Left lung (tissue), 10 donors: ENCODE results near the gene PDF. TPM values are rescaled to one million over a fixed set of nuclear protein-coding genes. Genes with fewer than 3 reads are reported as not detected.
A peak's percentile ranks its signal among the peaks of the same experiment; 100 is the strongest.

Experiments used
- ATAC-seq: fragments of 200-7000 bp; cut with Tn5 transposase; one replicate; pipeline ENCODE4 v1.9.1; 2020; ENCODE audit warnings: moderate library complexity
- DNase-seq, 4 donors: peaks; one replicate each; pipeline ENCODE4 v3.0.0-alpha.2; 2013 to 2020
- H3K27ac ChIP-seq, 2 donors: fragments of 200-600 bp; sonication (generic) in 1 of 2; one replicate each; pipeline versions ENCODE4 v1.5.0 to v1.8.0; 2020 to 2021
- H3K27me3 ChIP-seq, 2 donors: fragments of 200-600 bp; sonication (generic) in 1 of 2; one replicate each; pipeline versions ENCODE4 v1.5.0 to v1.8.0; 2020 to 2021
- H3K36me3 ChIP-seq, 2 donors: fragments of 200-600 bp; sonication (generic) in 1 of 2; one replicate each; pipeline versions ENCODE4 v1.5.0 to v1.8.0; 2020 to 2021
- H3K4me1 ChIP-seq, 2 donors: fragments of 200-600 bp; one replicate each; pipeline ENCODE4 v1.8.0; 2021
- H3K4me3 ChIP-seq, 2 donors: fragments of 200-600 bp; sonication (generic) in 1 of 2; one replicate each; pipeline versions ENCODE4 v1.5.0 to v1.8.0; 2020 to 2021; ENCODE audit warnings: mild to moderate bottlenecking in 1 of 2
- H3K9me3 ChIP-seq, 2 donors: fragments of 200-600 bp; sonication (generic) in 1 of 2; one replicate each; pipeline versions ENCODE4 v1.5.0 to v1.8.0; 2020 to 2021
- intact Hi-C, 2 donors: fragments of 100-400 bp; cut with DNase I; formaldehyde crosslinking; loops; one replicate each; pipeline versions ENCODE4 v1.11.2 to v1.14.2; 2022
- polyA plus RNA-seq, 6 donors: library from polyadenylated mRNA; unstranded; fragments of 120-200 nt; gene quantifications; one replicate each; pipeline ENCODE4 v1.2.1, GENCODE V29; 2013; ENCODE audit not compliant: insufficient read length in 6 of 6
- total RNA-seq, 2 donors: library from RNA; stranded (reverse); fragmentation: NEBNext Ultra II Directional; extraction: Animal tissue kit (Norgen Biotek cat#: 25700); gene quantifications; one replicate each; pipeline ENCODE4 v1.2.1, GENCODE V29; 2021
- TF ChIP-seq, protein P1 (sequence below), 2 donors: fragments of 200-600 bp; sonication (generic) in 1 of 2; IDR thresholded peaks; one replicate each; pipeline versions ENCODE4 v1.5.0 to v1.8.0; 2021; ENCODE audit warnings: antibody characterized with exemption in 2 of 2
- donor health status: DM: no; HTN: yes; CAD: no.
- donor health status: DM: no; HTN: no; CAD: no.

PDF gene
- total and polyA plus RNA-seq, 8 donors, result 2.0 to 16.3 (median 5.7) TPM

DNA sequence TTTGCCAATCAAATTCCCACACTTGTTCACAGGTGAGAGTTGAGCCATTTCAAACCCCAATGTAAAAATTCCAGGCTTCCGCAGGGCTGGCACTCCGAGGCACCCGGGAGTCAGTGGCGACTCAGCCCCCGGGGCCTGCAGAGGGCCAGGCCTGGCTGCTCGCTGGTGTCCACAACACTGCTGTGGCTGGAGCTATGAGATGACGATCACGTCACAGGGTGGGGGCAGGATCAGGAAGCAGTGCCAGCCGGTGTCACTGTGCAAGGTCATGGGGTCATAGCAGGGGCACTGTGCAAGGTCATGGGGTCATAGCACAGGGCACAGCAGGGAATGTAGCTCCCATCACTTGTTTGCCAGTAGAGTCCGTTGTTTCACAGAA lies 11.5 kb downstream of the PDF start:
- H3K36me3 ChIP-seq, result peaks cover 0 to 98% of the 10 kb centered on the region in 2 donors
- TF ChIP-seq, protein P1, sequence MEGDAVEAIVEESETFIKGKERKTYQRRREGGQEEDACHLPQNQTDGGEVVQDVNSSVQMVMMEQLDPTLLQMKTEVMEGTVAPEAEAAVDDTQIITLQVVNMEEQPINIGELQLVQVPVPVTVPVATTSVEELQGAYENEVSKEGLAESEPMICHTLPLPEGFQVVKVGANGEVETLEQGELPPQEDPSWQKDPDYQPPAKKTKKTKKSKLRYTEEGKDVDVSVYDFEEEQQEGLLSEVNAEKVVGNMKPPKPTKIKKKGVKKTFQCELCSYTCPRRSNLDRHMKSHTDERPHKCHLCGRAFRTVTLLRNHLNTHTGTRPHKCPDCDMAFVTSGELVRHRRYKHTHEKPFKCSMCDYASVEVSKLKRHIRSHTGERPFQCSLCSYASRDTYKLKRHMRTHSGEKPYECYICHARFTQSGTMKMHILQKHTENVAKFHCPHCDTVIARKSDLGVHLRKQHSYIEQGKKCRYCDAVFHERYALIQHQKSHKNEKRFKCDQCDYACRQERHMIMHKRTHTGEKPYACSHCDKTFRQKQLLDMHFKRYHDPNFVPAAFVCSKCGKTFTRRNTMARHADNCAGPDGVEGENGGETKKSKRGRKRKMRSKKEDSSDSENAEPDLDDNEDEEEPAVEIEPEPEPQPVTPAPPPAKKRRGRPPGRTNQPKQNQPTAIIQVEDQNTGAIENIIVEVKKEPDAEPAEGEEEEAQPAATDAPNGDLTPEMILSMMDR (IDR thresholded peaks at IDR 0.05), result no peak
- H3K27me3 ChIP-seq, result no peaks in the 10 kb centered on the region
- H3K27ac ChIP-seq, result no peak overlapping the region
- no peak for ATAC-seq
- H3K4me1 ChIP-seq, result peaks cover 0 to 8% of the 10 kb centered on the region in 2 donors
- no peaks in the 10 kb centered on the region for H3K9me3 ChIP-seq
- no peak for DNase-seq
- no peak overlapping the region for H3K4me3 ChIP-seq
- intact Hi-C loops, result no loop called here

GRCh38 chr16:69318177-69318910 lies 12.0 kb downstream of the PDF start:
- peak; percentile 62 for ATAC-seq
- Histone ChIP-seq H3K27me3 (no peaks in the 10 kb centered on the region), H3K9me3 (no peaks in the 10 kb centered on the region), H3K27ac (no peak overlapping the region), H3K36me3 (peaks cover 0 to 92% of the 10 kb centered on the region in 2 donors), H3K4me3 (no peak overlapping the region), H3K4me1 (peaks cover 0 to 7% of the 10 kb centered on the region in 2 donors)
- TF ChIP-seq, protein P1 (IDR thresholded peaks at IDR 0.05), result no peak
- intact Hi-C loops, result no loop called here
- DNase-seq, result no peak

DNA sequence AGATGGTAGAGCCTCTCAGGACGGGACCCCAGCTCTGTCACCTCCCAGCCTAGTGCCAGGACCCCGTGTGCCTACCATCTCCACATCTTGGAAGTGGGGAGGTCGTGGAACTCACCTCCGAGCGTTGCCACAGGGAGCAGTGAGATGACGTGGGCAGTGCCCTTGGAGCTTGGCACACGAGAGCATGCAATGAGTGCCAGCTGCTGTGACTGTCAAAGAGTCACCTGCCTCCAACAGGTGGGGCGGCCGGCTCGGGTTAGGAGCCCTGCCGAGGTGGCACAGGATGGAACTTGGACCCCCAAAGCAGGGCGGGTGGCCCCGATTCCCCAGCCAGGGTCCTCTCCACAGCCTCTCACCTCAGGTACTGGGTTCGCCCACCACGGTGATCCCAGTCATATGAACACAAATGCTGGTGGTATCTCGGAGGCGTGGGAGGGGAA lies 13.8 kb downstream of the PDF start:
- intact Hi-C loops, result no loop called here
- no peak for DNase-seq
- Histone ChIP-seq H3K4me3 (no peak overlapping the region), H3K27me3 (no peaks in the 10 kb centered on the region), H3K4me1 (peaks cover 0 to 22% of the 10 kb centered on the region in 2 donors), H3K36me3 (peaks cover 0 to 75% of the 10 kb centered on the region in 2 donors), H3K9me3 (no peaks in the 10 kb centered on the region), H3K27ac (no peak overlapping the region)
- TF ChIP-seq, protein P1 (IDR thresholded peaks at IDR 0.05), result no peak
- ATAC-seq, result no peak

DNA sequence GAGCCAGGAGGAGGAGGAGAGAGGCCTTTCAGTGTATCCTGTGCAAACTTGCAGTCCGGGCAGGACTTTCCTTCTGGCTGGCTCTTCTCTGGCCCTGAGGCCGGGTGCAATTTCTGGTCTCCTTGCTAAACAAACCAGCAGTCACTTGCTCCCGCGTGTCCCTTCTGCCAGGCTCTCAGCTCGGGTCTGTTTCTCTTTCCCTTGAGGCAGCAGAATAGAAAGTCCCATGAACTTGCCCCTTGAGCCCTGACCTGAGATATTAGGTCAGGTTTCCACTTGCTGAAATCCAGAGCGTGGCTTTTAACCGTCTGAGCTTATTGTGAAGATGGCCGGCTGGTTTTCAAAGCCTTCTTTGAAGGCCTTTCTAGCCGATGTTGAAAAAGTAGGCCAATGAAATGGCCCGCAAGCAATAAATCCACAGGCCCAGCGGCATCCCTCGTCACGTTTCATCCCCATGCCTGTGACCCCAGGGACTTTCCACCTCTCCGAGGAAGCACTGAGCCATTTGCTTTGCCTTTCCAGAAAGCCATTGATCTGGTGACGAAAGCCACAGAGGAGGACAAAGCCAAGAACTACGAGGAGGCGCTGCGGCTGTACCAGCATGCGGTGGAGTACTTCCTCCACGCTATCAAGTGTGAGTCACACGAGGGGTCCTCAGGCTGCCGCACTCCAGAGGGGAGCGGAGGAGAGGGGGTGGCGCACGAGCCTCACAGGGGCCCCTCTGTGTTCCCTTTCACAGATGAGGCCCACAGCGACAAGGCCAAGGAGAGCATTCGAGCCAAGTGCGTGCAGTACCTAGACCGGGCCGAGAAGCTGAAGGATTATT lies 14.7 kb downstream of the PDF start:
- DNase-seq (no peak), ATAC-seq (no peak)
- Histone ChIP-seq H3K27ac (no peak overlapping the region), H3K36me3 (peaks cover 0 to 66% of the 10 kb centered on the region in 2 donors), H3K9me3 (no peaks in the 10 kb centered on the region), H3K4me3 (no peak overlapping the region), H3K4me1 (peaks cover 0 to 22% of the 10 kb centered on the region in 2 donors), H3K27me3 (no peaks in the 10 kb centered on the region)
- intact Hi-C loops, result no loop called here
- TF ChIP-seq, protein P1 (IDR thresholded peaks at IDR 0.05), result no peak

DNA sequence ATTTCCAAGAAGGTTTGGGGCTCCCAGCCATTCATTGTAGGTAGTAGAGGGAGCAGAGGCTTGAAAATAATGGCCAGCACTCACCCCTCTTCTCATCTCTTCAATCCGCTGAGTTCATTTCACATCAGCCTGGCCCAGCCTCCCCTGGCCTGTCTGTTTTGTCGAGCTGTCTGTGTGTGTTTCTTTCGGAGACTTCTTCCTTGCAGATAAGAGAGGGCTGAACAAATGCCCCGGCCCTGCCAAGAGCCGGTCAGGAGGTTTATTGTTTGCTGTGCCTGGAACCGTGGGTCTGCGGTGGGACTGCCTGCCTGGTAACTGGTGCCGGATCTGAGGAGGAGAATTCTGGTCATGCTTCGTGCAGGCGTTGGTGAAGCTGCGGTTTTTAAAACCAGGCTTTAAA lies 15.9 kb downstream of the PDF start:
- peaks cover 0 to 26% of the 10 kb centered on the region in 2 donors for H3K4me1 ChIP-seq
- H3K36me3 ChIP-seq, result peaks cover 0 to 54% of the 10 kb centered on the region in 2 donors
- intact Hi-C loops, result no loop called here
- H3K9me3 ChIP-seq, result no peaks in the 10 kb centered on the region
- no peak overlapping the region for H3K27ac ChIP-seq
- ATAC-seq (no peak), DNase-seq (no peak)
- no peak overlapping the region for H3K4me3 ChIP-seq
- TF ChIP-seq, protein P1 (IDR thresholded peaks at IDR 0.05), result no peak
- H3K27me3 ChIP-seq, result no peaks in the 10 kb centered on the region
